Adrenal gland (tissue), 12 donors: Measurements from ENCODE around the gene ZBTB7C. TPM values are rescaled to one million over a fixed set of nuclear protein-coding genes. Genes with fewer than 3 reads are reported as not detected.

Experiments
- DNase-seq, 7 donors: peaks; one replicate each; pipeline ENCODE4 v3.0.0-alpha.2; 2019 to 2020
- H3K27ac ChIP-seq, 5 donors: fragments of 200-600 bp; sonication (generic) in 4 of 5; 1 replicate in 3 of 5; 2 replicates in 2 of 5; pipeline versions ENCODE4 v1.5.1 to v1.8.0; 2016 to 2020; ENCODE audit warnings: mild to moderate bottlenecking in 1 of 5
- H3K27me3 ChIP-seq: fragments of 200-600 bp; 2 replicates; pipeline ENCODE4 v1.8.0; 2021
- H3K36me3 ChIP-seq, 2 donors: fragments of 200-600 bp; replicated peaks in 1 of 2; 1 replicate in 1 of 2; 2 replicates in 1 of 2; pipeline versions ENCODE4 v1.5.1 to v1.8.0; 2018 to 2022
- H3K4me1 ChIP-seq, 2 donors: fragments of 200-600 bp; replicated peaks in 1 of 2; 1 replicate in 1 of 2; 2 replicates in 1 of 2; pipeline versions ENCODE4 v1.5.1 to v1.8.0; 2018 to 2021
- H3K4me3 ChIP-seq, 4 donors: fragments of 200-600 bp; sonication (generic) in 3 of 4; one replicate each; pipeline ENCODE4 v1.5.1; 2016 to 2018
- H3K9me3 ChIP-seq, 3 donors: fragments of 200-600 bp; sonication (generic) in 1 of 3; replicated peaks in 1 of 3; 1 replicate in 2 of 3; 2 replicates in 1 of 3; pipeline versions ENCODE4 v1.5.1 to v1.8.0; 2016 to 2021
- CTCF ChIP-seq, 6 experiments: fragments of 450-650 bp in 4 of 6; fragments of 200-600 bp in 2 of 6; sonication (generic) in 1 of 6; IDR thresholded peaks; 1 replicate in 5 of 6; 2 replicates in 1 of 6; pipeline versions ENCODE4 v1.5.1 to v1.8.0; 2016 to 2021; ENCODE audit warnings: antibody characterized with exemption in 6 of 6, mild to moderate bottlenecking in 2 of 6, moderate library complexity in 1 of 6
- POLR2A ChIP-seq, 2 donors: fragments of 450-650 bp; IDR thresholded peaks; one replicate each; pipeline ENCODE4 v1.6.1; 2017; ENCODE audit warnings: antibody characterized with exemption in 2 of 2, mild to moderate bottlenecking in 2 of 2, moderate library complexity in 1 of 2
- WGBS, 4 donors: extraction: QIAGEN DNeasy Blood & Tissue Kit in 2 of 4; methylation state at CpG; one replicate each; pipeline versions ENCODE4 v1.1.5 to v1.1.7; 2013 to 2017; 5-methylcytosine and 5-hydroxymethylcytosine counted together
- intact Hi-C, 2 donors: fragments of 100-400 bp; cut with DNase I; formaldehyde crosslinking; loops; one replicate each; pipeline versions ENCODE4 v1.14.1 to v1.15.0; 2022 to 2023
- polyA plus RNA-seq, 3 donors: library from polyadenylated mRNA; stranded (reverse); fragments of 200-250 nt in 2 of 3; fragments of 350-450 nt in 1 of 3; fragmentation: Illumina TruSeq in 1 of 3; extraction: RNeasy Lipid Tissue Mini Kit (QIAGEN cat#74804) in 1 of 3; gene quantifications; one replicate each; pipeline ENCODE4 v1.2.3, GENCODE V29; 2013 to 2014
- total RNA-seq, 9 donors: library from RNA; depleted of rRNA in 4 of 9; stranded (reverse); fragments of >200 nt in 4 of 9; fragments of 120-200 nt in 1 of 9; fragmentation: NEBNext Ultra II Directional in 1 of 9; extraction: Animal tissue kit (Norgen Biotek cat#: 25700) in 1 of 9; gene quantifications; one replicate each; pipeline versions ENCODE4 v1.1.0 to v1.2.4, GENCODE V29; 2013 to 2023
- donor health status: healthy with polysubstance abuse.
- donor health status: Bipolar disorder and iron deficiency.
- donor health status: DM: yes; HTN: yes; CAD: no.
- donor health status: DM: no; HTN: no; CAD: no.
- donor health status: DM: no; HTN: no; CAD: no.
- donor health status: DM: yes; HTN: yes; CAD: no.

The ZBTB7C gene
- total and polyA plus RNA-seq, 12 donors = 5.2 to 42.8 (median 26.8) TPM

- Histone ChIP-seq H3K4me1 (peaks cover 30 to 36% of the 10 kb centered on the region in 2 donors), H3K27me3 (no peaks in the 10 kb centered on the region), H3K36me3 (no peaks in the 10 kb centered on the region), H3K27ac (no peak overlapping the region), H3K4me3 (no peak overlapping the region), H3K9me3 (no peaks in the 10 kb centered on the region)
- TF ChIP-seq CTCF (IDR thresholded peaks at IDR 0.05) (no peak), POLR2A (IDR thresholded peaks at IDR 0.05) (no peak)
- intact Hi-C loops = no loop called here
- peak in 1 of 7 donors; percentile 18 for DNase-seq
- 93 to 97% (median 95%) methylated on average over 4 of the region's 4 CpGs for WGBS, 4 donors
These were observed 251.2 kb downstream of the ZBTB7C start for GRCh38 chr18:48157956-48158355.

GRCh38 chr18:48155856-48156255 lies 253.3 kb downstream of the ZBTB7C start:
- Histone ChIP-seq H3K27ac (peak overlapping the region in 1 of 5 donors; percentile 24), H3K36me3 (no peaks in the 10 kb centered on the region), H3K4me3 (no peak overlapping the region), H3K4me1 (peaks cover 28 to 35% of the 10 kb centered on the region in 2 donors), H3K9me3 (no peaks in the 10 kb centered on the region), H3K27me3 (no peaks in the 10 kb centered on the region)
- TF ChIP-seq CTCF (IDR thresholded peaks at IDR 0.05) = no peak
- TF ChIP-seq POLR2A (IDR thresholded peaks at IDR 0.05) = no peak
- DNase-seq = peak in 1 of 7 donors; percentile 30
- intact Hi-C loops = no loop called here
- 75 to 89% (median 87%) methylated on average over 4 of the region's 4 CpGs for WGBS, 4 donors

GRCh38 chr18:48154828-48155227 lies 254.4 kb downstream of the ZBTB7C start:
- H3K4me1 ChIP-seq = peaks cover 20 to 26% of the 10 kb centered on the region in 2 donors
- no peak for TF ChIP-seq POLR2A (IDR thresholded peaks at IDR 0.05)
- TF ChIP-seq CTCF (IDR thresholded peaks at IDR 0.05) = no peak
- peak overlapping the region in 4 of 5 donors; percentile 34 to 85 (median 55) for H3K27ac ChIP-seq
- no peak overlapping the region for H3K4me3 ChIP-seq
- intact Hi-C loops = no loop called here
- no peaks in the 10 kb centered on the region for H3K9me3 ChIP-seq
- H3K27me3 ChIP-seq = no peaks in the 10 kb centered on the region
- DNase-seq = no peak
- H3K36me3 ChIP-seq = no peaks in the 10 kb centered on the region

- no peaks in the 10 kb centered on the region for H3K36me3 ChIP-seq
- H3K4me3 ChIP-seq = no peak overlapping the region
- no peaks in the 10 kb centered on the region for H3K27me3 ChIP-seq
- H3K9me3 ChIP-seq = no peaks in the 10 kb centered on the region
- H3K27ac ChIP-seq = peak overlapping the region in 4 of 5 donors; percentile 20 to 85 (median 69)
- intact Hi-C loops = no loop called here
- TF ChIP-seq POLR2A (IDR thresholded peaks at IDR 0.05) (no peak), CTCF (IDR thresholded peaks at IDR 0.05) (no peak)
- peak in 5 of 7 donors; percentile 67 to 80 (median 77) for DNase-seq
- WGBS, 4 donors = 68 to 78% (median 76%) methylated on average over 6 to 7 of the region's 7 CpGs
- H3K4me1 ChIP-seq = peaks cover 20 to 26% of the 10 kb centered on the region in 2 donors
These were observed 255.3 kb downstream of the ZBTB7C start for GRCh38 chr18:48153613-48154481.
